SU-DHL-6 (cell line): ENCODE measurements around the gene ESAM.

Source experiments
- H2AFZ ChIP-seq: fragments of 200-600 bp; sonication (generic); 2 replicates; pipeline ENCODE4 v1.6.1; 2014; ENCODE audit warnings: low read depth, mild to moderate bottlenecking, moderate library complexity, mixed read lengths, antibody characterized with exemption, low read length; ENCODE audit not compliant: severe bottlenecking
- H3F3A ChIP-seq: fragments of 200-600 bp; shearing (Covaris generic); 2 replicates; pipeline ENCODE4 v1.6.0; 2016; ENCODE audit warnings: antibody characterized with exemption, mild to moderate bottlenecking; ENCODE audit not compliant: insufficient read depth
- H3K27ac ChIP-seq: fragments of 200-600 bp; sonication (generic); 2 replicates; pipeline ENCODE4 v1.5.1; 2016; ENCODE audit warnings: low read depth, mild to moderate bottlenecking, low read length, moderate library complexity, mixed read lengths
- H3K27me3 ChIP-seq: fragments of 200-600 bp; sonication (generic), shearing (Covaris generic); 2 replicates; pipeline ENCODE4 v1.6.0; 2014; ENCODE audit warnings: mild to moderate bottlenecking, low read length
- H3K36me3 ChIP-seq: fragments of 200-600 bp; sonication (generic); 2 replicates; pipeline ENCODE4 v1.6.1; 2014; ENCODE audit warnings: mild to moderate bottlenecking, low read length, mixed read lengths
- H3K4me2 ChIP-seq: fragments of 300-600, 200-600 bp; shearing (Covaris generic), sonication (generic); 2 replicates; pipeline ENCODE4 v1.6.0; 2014; ENCODE audit warnings: low read length, low read depth, mild to moderate bottlenecking; ENCODE audit not compliant: poor library complexity, severe bottlenecking
- H3K4me3 ChIP-seq: fragments of 200-600 bp; sonication (generic); 2 replicates; pipeline ENCODE4 v1.5.1; 2014; ENCODE audit warnings: antibody characterized with exemption, low read length, mild to moderate bottlenecking, mixed read lengths; ENCODE audit not compliant: insufficient read depth, poor library complexity, severe bottlenecking
- H3K79me2 ChIP-seq: fragments of 200-600 bp; sonication (generic); 2 replicates; pipeline ENCODE4 v1.6.1; 2014; ENCODE audit warnings: mild to moderate bottlenecking, low read length, moderate library complexity; ENCODE audit not compliant: insufficient read depth
- H3K9ac ChIP-seq: fragments of 200-600 bp; sonication (generic); 2 replicates; pipeline ENCODE4 v1.7.0; 2014; ENCODE audit warnings: mild to moderate bottlenecking, low read length
- H3K9me2 ChIP-seq: fragments of 200-600 bp; sonication (generic); replicated peaks from 2 replicates; pipeline ENCODE4 v1.6.1; 2014; ENCODE audit warnings: low read length; ENCODE audit not compliant: insufficient read depth
- H3K9me3 ChIP-seq: fragments of 200-600 bp; sonication (generic); 2 replicates; pipeline ENCODE4 v1.6.1; 2014; ENCODE audit warnings: low read length, mixed read lengths; ENCODE audit not compliant: insufficient read depth
- H4K20me1 ChIP-seq: fragments of 200-600 bp; sonication (generic); 2 replicates; pipeline ENCODE4 v1.6.1; 2014; ENCODE audit warnings: low read depth, mild to moderate bottlenecking, antibody characterized with exemption, low read length, moderate library complexity, mixed read lengths
- EZH2phosphoT487 ChIP-seq: fragments of 200-600 bp; sonication (generic), shearing (Covaris generic); conservative IDR thresholded peaks from 2 replicates; pipeline ENCODE4 v1.6.1; 2018; ENCODE audit warnings: mild to moderate bottlenecking, antibody characterized with exemption, low read length, moderate library complexity, mixed read lengths
- TF ChIP-seq, protein P1 (sequence below): fragments of 200-600 bp; sonication (generic); IDR thresholded peaks from one replicate; pipeline ENCODE4 v1.5.1; 2017; ENCODE audit warnings: antibody characterized with exemption, mild to moderate bottlenecking, low read length, moderate library complexity; ENCODE audit not compliant: insufficient read depth, poor library complexity, severe bottlenecking

ESAM gene

DNA sequence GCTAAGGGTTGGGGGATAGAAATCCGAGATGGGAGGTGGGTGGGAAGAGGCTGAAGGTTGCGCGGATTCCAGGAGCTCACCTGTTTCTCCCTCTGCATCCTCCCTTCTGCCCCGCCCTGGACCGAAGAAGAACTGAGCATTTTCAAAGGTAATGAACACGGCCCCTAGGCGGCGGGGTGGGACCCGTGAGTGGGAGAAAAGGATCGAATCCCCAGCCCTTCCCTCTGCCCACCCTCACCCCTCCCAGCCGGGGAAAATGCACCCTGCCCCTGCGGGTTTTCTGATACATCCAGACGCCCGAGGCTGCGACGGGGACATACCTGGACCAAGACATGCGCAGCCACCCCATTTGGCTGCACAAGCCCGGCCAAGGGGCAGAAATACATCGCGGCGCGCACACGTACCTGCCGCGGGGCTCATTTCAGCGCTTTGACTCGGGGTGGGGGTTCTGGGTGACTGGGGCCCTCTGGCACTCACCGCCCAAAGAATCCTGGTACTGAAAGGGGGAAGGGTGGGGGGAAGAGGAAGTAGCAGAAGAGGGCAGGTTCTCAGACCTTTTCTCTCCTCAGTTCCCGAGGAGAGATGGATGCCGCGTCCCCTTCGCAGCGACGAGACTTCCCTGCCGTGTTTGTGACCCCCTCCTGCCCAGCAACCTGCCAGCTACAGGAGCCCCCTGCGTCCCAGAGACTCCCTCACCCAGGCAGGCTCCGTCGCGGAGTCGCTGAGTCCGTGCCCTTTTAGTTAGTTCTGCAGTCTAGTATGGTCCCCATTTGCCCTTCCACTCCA, 16.1 kb downstream of the ESAM start:
- Histone ChIP-seq H3K9ac (peak overlapping the region; percentile 74), H3K4me3 (peak overlapping the region; percentile 73), H3K79me2 (no peaks in the 10 kb centered on the region), H3F3A (peaks cover 8% of the 10 kb centered on the region; the same call in 1 of the 2 replicates), H3K27me3 (no peaks in the 10 kb centered on the region), H3K27ac (peak overlapping the region; percentile 11; the same call in 1 of the 2 replicates), H4K20me1 (no peaks in the 10 kb centered on the region), H3K4me2 (peak overlapping the region; percentile 81), H3K9me2 (no peaks in the 10 kb centered on the region), H3K9me3 (no peaks in the 10 kb centered on the region), H3K36me3 (no peaks in the 10 kb centered on the region), H2AFZ (peak overlapping the region; percentile 86)
- no peak for TF ChIP-seq EZH2phosphoT487
- TF ChIP-seq, protein P1, sequence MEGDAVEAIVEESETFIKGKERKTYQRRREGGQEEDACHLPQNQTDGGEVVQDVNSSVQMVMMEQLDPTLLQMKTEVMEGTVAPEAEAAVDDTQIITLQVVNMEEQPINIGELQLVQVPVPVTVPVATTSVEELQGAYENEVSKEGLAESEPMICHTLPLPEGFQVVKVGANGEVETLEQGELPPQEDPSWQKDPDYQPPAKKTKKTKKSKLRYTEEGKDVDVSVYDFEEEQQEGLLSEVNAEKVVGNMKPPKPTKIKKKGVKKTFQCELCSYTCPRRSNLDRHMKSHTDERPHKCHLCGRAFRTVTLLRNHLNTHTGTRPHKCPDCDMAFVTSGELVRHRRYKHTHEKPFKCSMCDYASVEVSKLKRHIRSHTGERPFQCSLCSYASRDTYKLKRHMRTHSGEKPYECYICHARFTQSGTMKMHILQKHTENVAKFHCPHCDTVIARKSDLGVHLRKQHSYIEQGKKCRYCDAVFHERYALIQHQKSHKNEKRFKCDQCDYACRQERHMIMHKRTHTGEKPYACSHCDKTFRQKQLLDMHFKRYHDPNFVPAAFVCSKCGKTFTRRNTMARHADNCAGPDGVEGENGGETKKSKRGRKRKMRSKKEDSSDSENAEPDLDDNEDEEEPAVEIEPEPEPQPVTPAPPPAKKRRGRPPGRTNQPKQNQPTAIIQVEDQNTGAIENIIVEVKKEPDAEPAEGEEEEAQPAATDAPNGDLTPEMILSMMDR, result peak; percentile 45

DNA sequence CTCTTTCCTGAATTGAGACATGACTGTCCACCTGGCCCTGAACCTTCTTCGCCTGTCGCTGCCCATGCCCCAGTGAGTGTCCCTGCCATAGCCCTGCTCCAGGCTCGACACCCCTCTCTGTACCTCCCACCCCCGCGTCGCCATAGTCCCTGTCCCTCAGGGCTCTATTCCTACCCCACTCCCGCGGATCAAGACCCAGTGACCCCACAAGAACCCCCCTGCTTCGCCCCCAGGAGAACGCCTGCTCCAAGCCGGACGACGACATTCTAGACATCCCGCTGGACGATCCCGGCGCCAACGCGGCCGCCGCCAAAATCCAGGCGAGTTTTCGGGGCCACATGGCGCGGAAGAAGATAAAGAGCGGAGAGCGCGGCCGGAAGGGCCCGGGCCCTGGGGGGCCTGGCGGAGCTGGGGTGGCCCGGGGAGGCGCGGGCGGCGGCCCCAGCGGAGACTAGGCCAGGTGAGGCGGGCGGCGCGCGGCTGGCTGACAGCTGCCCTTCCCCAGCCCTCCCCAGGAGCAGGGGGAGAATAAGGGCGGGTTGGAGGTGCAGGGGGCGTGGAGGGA, 16.7 kb downstream of the ESAM start:
- Histone ChIP-seq H3K4me3 (peak overlapping the region; percentile 73), H3K9me2 (no peaks in the 10 kb centered on the region), H3K4me2 (peak overlapping the region; percentile 81)

GRCh38 chr11:124743050-124743449, 19.0 kb downstream of the ESAM start:
- no peaks in the 10 kb centered on the region for H3K27me3 ChIP-seq
- no peak for TF ChIP-seq EZH2phosphoT487
- TF ChIP-seq, protein P1, result no peak
- no peaks in the 10 kb centered on the region for H4K20me1 ChIP-seq
- no peaks in the 10 kb centered on the region for H3K79me2 ChIP-seq
- no peak overlapping the region for H2AFZ ChIP-seq
- H3K27ac ChIP-seq, result no peak overlapping the region
- no peak overlapping the region for H3K4me3 ChIP-seq
- H3K9me2 ChIP-seq, result no peaks in the 10 kb centered on the region
- no peak overlapping the region for H3K4me2 ChIP-seq
- peaks cover 8% of the 10 kb centered on the region; the same call in 1 of the 2 replicates for H3F3A ChIP-seq
- H3K36me3 ChIP-seq, result no peaks in the 10 kb centered on the region
- H3K9me3 ChIP-seq, result no peaks in the 10 kb centered on the region
- no peak overlapping the region for H3K9ac ChIP-seq

More for the DNA sequence above, 16.7 kb downstream of the ESAM start:
- TF ChIP-seq, protein P1, result no peak
- no peak for TF ChIP-seq EZH2phosphoT487
- Histone ChIP-seq H3K9ac (no peak overlapping the region), H3K36me3 (no peaks in the 10 kb centered on the region), H3K9me3 (no peaks in the 10 kb centered on the region), H4K20me1 (no peaks in the 10 kb centered on the region), H3F3A (peaks cover 8% of the 10 kb centered on the region; the same call in 1 of the 2 replicates), H3K79me2 (no peaks in the 10 kb centered on the region), H2AFZ (no peak overlapping the region), H3K27me3 (no peaks in the 10 kb centered on the region), H3K27ac (no peak overlapping the region)
